Pons (tissue), 1 donor: ENCODE results near the gene UBTF.

Experiments used
- DNase-seq: peaks from one replicate; pipeline ENCODE4 v3.0.0-alpha.2; 2016; ENCODE audit warnings: low spot score

Gene UBTF

GRCh38 chr17:44213403-44214229 is 5.9 kb downstream of the UBTF start:
- no peak for DNase-seq

- no peak for DNase-seq
Measured at GRCh38 chr17:44212507-44213402, 6.7 kb downstream of the UBTF start.

- no peak for DNase-seq
Measured at GRCh38 chr17:44211281-44212265, 7.9 kb downstream of the UBTF start.

- DNase-seq: peak; percentile 90
Measured at GRCh38 chr17:44210342-44211192, 8.9 kb downstream of the UBTF start.

- DNase-seq: no peak
Measured at GRCh38 chr17:44209786-44210341, 9.6 kb downstream of the UBTF start.

GRCh38 chr17:44207743-44208142 is 11.7 kb downstream of the UBTF start:
- no peak for DNase-seq

- DNase-seq: no peak
Measured at GRCh38 chr17:44207319-44207718, 12.2 kb downstream of the UBTF start.

GRCh38 chr17:44206825-44207155 is 12.7 kb downstream of the UBTF start:
- DNase-seq: no peak

GRCh38 chr17:44205962-44206824 is 13.3 kb downstream of the UBTF start:
- no peak for DNase-seq

GRCh38 chr17:44204441-44204882 is 15.0 kb downstream of the UBTF start:
- DNase-seq: no peak

GRCh38 chr17:44203731-44204440 is 15.6 kb downstream of the UBTF start:
- DNase-seq: no peak

GRCh38 chr17:44202756-44203155 is 16.7 kb downstream of the UBTF start:
- no peak for DNase-seq

- DNase-seq: no peak
Measured at GRCh38 chr17:44200478-44201155, 18.9 kb downstream of the UBTF start.

- DNase-seq: peak; percentile 93
Measured at GRCh38 chr17:44199553-44200477, 19.7 kb downstream of the UBTF start, which contains the start of gene ATXN7L3. Gene ATXN7L3, minus strand, starts transcription at chr17:44199884. Its CDS starts 1,814 bp downstream, at chr17:44198070.

GRCh38 chr17:44198721-44199552 is 20.5 kb downstream of the UBTF start:
- DNase-seq: no peak
